Liver (tissue), 9 donors: Measurements from ENCODE around the gene CLDN3. TPM values are rescaled to one million over a fixed set of nuclear protein-coding genes. Genes with fewer than 3 reads are reported as not detected.

Experiments used
- DNase-seq: peaks from one replicate; pipeline ENCODE4 v3.0.0-alpha.2; 2017; ENCODE audit warnings: low spot score
- H3K27ac ChIP-seq, 2 donors: one replicate each; pipeline ENCODE4 v1.7.0; 2013; ENCODE audit warnings: inconsistent platforms in 2 of 2, low read length in 2 of 2, control low read depth in 1 of 2, low read depth in 1 of 2, mild to moderate bottlenecking in 1 of 2
- H3K27me3 ChIP-seq, 4 donors: one replicate each; pipeline versions ENCODE4 v1.6.1 to v1.7.0; 2013; ENCODE audit warnings: low read length in 3 of 4, inconsistent platforms in 1 of 4, mild to moderate bottlenecking in 1 of 4, moderate library complexity in 1 of 4; ENCODE audit not compliant: control insufficient read depth in 4 of 4, insufficient read depth in 4 of 4
- H3K36me3 ChIP-seq, 4 donors: one replicate each; pipeline versions ENCODE4 v1.6.1 to v1.7.0; 2013; ENCODE audit warnings: low read length in 3 of 4, mild to moderate bottlenecking in 3 of 4, low read depth in 1 of 4, moderate library complexity in 1 of 4; ENCODE audit not compliant: control insufficient read depth in 4 of 4, insufficient read depth in 3 of 4
- H3K4me1 ChIP-seq, 4 donors: one replicate each; pipeline versions ENCODE4 v1.6.1 to v1.7.0; 2013; ENCODE audit warnings: low read length in 3 of 4, mild to moderate bottlenecking in 3 of 4, moderate library complexity in 1 of 4; ENCODE audit not compliant: control insufficient read depth in 4 of 4, insufficient read depth in 4 of 4
- H3K4me3 ChIP-seq, 3 donors: one replicate each; pipeline versions ENCODE4 v1.6.1 to v1.7.0; 2013; ENCODE audit warnings: low read length in 3 of 3, control low read depth in 1 of 3, low read depth in 1 of 3, mild to moderate bottlenecking in 1 of 3
- H3K9ac ChIP-seq, 2 donors: one replicate each; pipeline ENCODE4 v1.7.0; 2013; ENCODE audit warnings: low read length in 2 of 2, mild to moderate bottlenecking in 2 of 2, moderate library complexity in 2 of 2, control low read depth in 1 of 2, low read depth in 1 of 2
- H3K9me3 ChIP-seq, 4 donors: one replicate each; pipeline versions ENCODE4 v1.6.1 to v1.7.0; 2013; ENCODE audit warnings: low read length in 3 of 4; ENCODE audit not compliant: control insufficient read depth in 4 of 4
- CTCF ChIP-seq: fragments of 150-350 bp; IDR thresholded peaks from 2 replicates; pipeline ENCODE4 v1.5.1; 2017; ENCODE audit warnings: improper control_type of control experiment, low read depth, low read length; ENCODE audit not compliant: missing input control
- FOXA1 ChIP-seq: IDR thresholded peaks from 2 replicates; pipeline ENCODE4 v1.6.1; 2016; ENCODE audit warnings: antibody characterized with exemption
- FOXA2 ChIP-seq: IDR thresholded peaks from 2 replicates; pipeline ENCODE4 v1.6.1; 2016; ENCODE audit warnings: antibody characterized with exemption
- GABPA ChIP-seq, 2 donors: IDR thresholded peaks in 1 of 2; conservative IDR thresholded peaks in 1 of 2; 2 replicates each; pipeline ENCODE4 v1.6.1; 2016; ENCODE audit warnings: antibody characterized with exemption in 2 of 2, mild to moderate bottlenecking in 1 of 2, moderate library complexity in 1 of 2
- HNF4A ChIP-seq, 2 donors: conservative IDR thresholded peaks; 2 replicates each; pipeline ENCODE4 v1.6.1; 2016; ENCODE audit warnings: antibody characterized with exemption in 2 of 2, mild to moderate bottlenecking in 2 of 2
- HNF4G ChIP-seq: IDR thresholded peaks from 2 replicates; pipeline ENCODE4 v1.6.1; 2016; ENCODE audit warnings: antibody characterized with exemption
- JUND ChIP-seq, 2 donors: IDR thresholded peaks; 2 replicates each; pipeline ENCODE4 v1.6.1; 2016; ENCODE audit warnings: antibody characterized with exemption in 2 of 2
- MAX ChIP-seq: IDR thresholded peaks from 2 replicates; pipeline ENCODE4 v1.6.1; 2016; ENCODE audit warnings: antibody characterized with exemption
- NR2F2 ChIP-seq: IDR thresholded peaks from 2 replicates; pipeline ENCODE4 v1.6.1; 2016; ENCODE audit warnings: antibody characterized with exemption
- RAD21 ChIP-seq, 2 donors: IDR thresholded peaks; 2 replicates each; pipeline ENCODE4 v1.6.1; 2016; ENCODE audit warnings: antibody characterized with exemption in 2 of 2, mild to moderate bottlenecking in 2 of 2
- REST ChIP-seq: IDR thresholded peaks from 2 replicates; pipeline ENCODE4 v1.6.1; 2016; ENCODE audit warnings: antibody characterized with exemption, mild to moderate bottlenecking
- RXRA ChIP-seq, 2 donors: IDR thresholded peaks; 2 replicates each; pipeline ENCODE4 v1.6.1; 2017 to 2018; ENCODE audit warnings: antibody characterized with exemption in 2 of 2, mild to moderate bottlenecking in 1 of 2
- SP1 ChIP-seq: IDR thresholded peaks from 2 replicates; pipeline ENCODE4 v1.6.1; 2018; ENCODE audit warnings: antibody characterized with exemption, mild to moderate bottlenecking
- TAF1 ChIP-seq: conservative IDR thresholded peaks from 2 replicates; pipeline ENCODE4 v1.6.1; 2016; ENCODE audit warnings: antibody characterized with exemption, mild to moderate bottlenecking
- ZBTB33 ChIP-seq: IDR thresholded peaks from 2 replicates; pipeline ENCODE4 v1.6.1; 2016; ENCODE audit warnings: antibody characterized with exemption
- WGBS: extraction: QIAGEN DNeasy Blood & Tissue Kit; methylation state at CpG from one replicate; pipeline ENCODE4 v1.1.7; 2013; 5-methylcytosine and 5-hydroxymethylcytosine counted together
- polyA plus RNA-seq, 2 donors: library from polyadenylated mRNA; stranded (reverse) in 1 of 2; unstranded in 1 of 2; fragments of 200-250 nt in 1 of 2; fragments of >200 nt in 1 of 2; fragmentation: Nextera tagmentation in 1 of 2; extraction: Ambion mirVana in 1 of 2; gene quantifications; one replicate each; pipeline versions ENCODE4 v1.2.1 to v1.2.3, GENCODE V29; 2013 to 2015
- total RNA-seq, 2 donors: library from RNA; depleted of rRNA; stranded (reverse); fragments of >200 nt; gene quantifications; one replicate each; pipeline ENCODE4 v1.2.3, GENCODE V29; 2014
- TF ChIP-seq, protein P1 (sequence below): IDR thresholded peaks from 2 replicates; pipeline ENCODE4 v1.6.1; 2016; ENCODE audit warnings: antibody characterized with exemption
- donor health status: healthy.
- donor health status: healthy.
- donor health status: healthy.
- donor health status: healthy.
- donor health status: healthy.

The CLDN3 gene
- total and polyA plus RNA-seq, 4 donors, result 3.6 to 43.0 (median 22.9) TPM

GRCh38 chr7:73746378-73746777, 23.7 kb downstream of the CLDN3 start:
- TF ChIP-seq GABPA (IDR thresholded peaks at IDR 0.05 in 1 of 2, conservative IDR thresholded peaks at IDR 0.05 in 1 of 2) (no peak), RXRA (IDR thresholded peaks at IDR 0.05) (no peak), RAD21 (IDR thresholded peaks at IDR 0.05) (no peak), FOXA1 (no peak), REST (no peak), ZBTB33 (no peak), SP1 (no peak)
- no peaks in the 10 kb centered on the region for H3K9me3 ChIP-seq
- no peaks in the 10 kb centered on the region for H3K36me3 ChIP-seq
- no peak overlapping the region for H3K9ac ChIP-seq
- no peak overlapping the region for H3K4me3 ChIP-seq
- no peaks in the 10 kb centered on the region for H3K27me3 ChIP-seq
- H3K27ac ChIP-seq, result no peak overlapping the region
- H3K4me1 ChIP-seq, result peaks cover 0 to 18% (median 11%) of the 10 kb centered on the region in 4 donors
- no peak for DNase-seq
- 77% methylated on average over 4 of the region's 4 CpGs for WGBS

DNA sequence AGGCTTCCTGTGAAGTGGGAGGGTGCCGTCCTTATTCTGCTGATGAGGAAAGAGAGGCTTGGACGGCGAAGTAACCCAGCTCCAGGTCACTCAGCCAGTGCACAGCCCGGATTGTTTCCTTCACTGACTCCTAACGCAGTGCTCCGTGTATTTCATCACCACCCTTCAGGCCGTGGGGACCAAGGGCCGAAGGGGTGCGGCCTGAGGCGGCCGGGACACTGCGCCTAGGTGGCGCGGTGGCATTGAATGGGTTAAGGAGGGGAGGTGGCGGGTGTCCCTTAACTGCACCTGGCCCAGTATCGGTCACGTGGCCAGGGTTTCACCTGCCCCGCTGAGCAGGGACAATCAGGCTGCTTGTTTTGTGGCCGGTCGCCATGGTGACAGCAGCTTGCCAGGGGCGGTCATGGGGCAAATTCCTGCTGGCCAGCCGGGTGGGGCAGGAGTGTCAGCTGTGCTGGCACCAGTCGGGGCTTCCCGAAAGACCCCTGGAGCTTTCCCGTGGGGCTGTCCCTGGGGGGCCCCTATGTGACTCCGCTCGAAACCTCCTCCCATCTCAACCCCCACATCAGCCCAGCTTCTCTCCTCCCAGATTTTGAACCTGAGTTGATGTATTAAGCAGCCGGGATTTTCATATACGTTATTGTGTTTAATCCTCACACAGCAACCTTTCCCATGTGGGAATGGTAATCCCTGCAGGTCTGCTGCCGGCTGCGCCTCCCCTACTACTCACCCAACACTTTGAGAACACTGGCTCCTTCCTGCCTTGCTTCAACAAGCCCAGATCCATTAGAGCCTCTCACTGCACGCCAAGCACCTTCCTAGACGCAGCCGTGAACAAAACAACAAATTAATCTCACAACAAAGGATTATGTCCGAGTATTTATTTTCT, 27.1 kb downstream of the CLDN3 start:
- H3K4me1 ChIP-seq, result peaks cover 0 to 25% (median 12%) of the 10 kb centered on the region in 4 donors
- H3K9me3 ChIP-seq, result no peaks in the 10 kb centered on the region
- peak; percentile 75 for DNase-seq
- peak overlapping the region in 1 of 3 donors; percentile 26 for H3K4me3 ChIP-seq
- WGBS, result 19% methylated on average over 35 of the region's 35 CpGs
- peak overlapping the region; percentile 66 to 83 for H3K27ac ChIP-seq
- no peaks in the 10 kb centered on the region for H3K27me3 ChIP-seq
- no peaks in the 10 kb centered on the region for H3K36me3 ChIP-seq
- peak overlapping the region; percentile 62 for H3K9ac ChIP-seq
- TF ChIP-seq RXRA (IDR thresholded peaks at IDR 0.05), result peak; percentile 48 to 84
- TF ChIP-seq RAD21 (IDR thresholded peaks at IDR 0.05), result peak in 1 of 2 donors; percentile 26
- TF ChIP-seq TAF1, result no peak
- TF ChIP-seq GABPA (IDR thresholded peaks at IDR 0.05 in 1 of 2, conservative IDR thresholded peaks at IDR 0.05 in 1 of 2), result no peak
- peak; percentile 51 for TF ChIP-seq REST
- no peak for TF ChIP-seq CTCF
- TF ChIP-seq FOXA2, result peak; percentile 32
- peak in 1 of 2 donors; percentile 18 for TF ChIP-seq JUND (IDR thresholded peaks at IDR 0.05)
- TF ChIP-seq MAX, result peak; percentile 67
- peak; percentile 77 for TF ChIP-seq SP1
- TF ChIP-seq NR2F2, result no peak
- peak; percentile 24 for TF ChIP-seq ZBTB33
- TF ChIP-seq HNF4G, result no peak
- no peak for TF ChIP-seq FOXA1
- TF ChIP-seq HNF4A (conservative IDR thresholded peaks at IDR 0.05), result peak; percentile 51 to 80
- TF ChIP-seq, protein P1, sequence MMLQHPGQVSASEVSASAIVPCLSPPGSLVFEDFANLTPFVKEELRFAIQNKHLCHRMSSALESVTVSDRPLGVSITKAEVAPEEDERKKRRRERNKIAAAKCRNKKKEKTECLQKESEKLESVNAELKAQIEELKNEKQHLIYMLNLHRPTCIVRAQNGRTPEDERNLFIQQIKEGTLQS, result peak; percentile 20
